ENCODE data around the gene LMNTD2.
"Not testable (repeated sequence)": the region's sequence is repeated elsewhere in the genome, so short reads cannot be mapped to it uniquely, and the experiment has no call there.

Gene LMNTD2

GRCh38 chr11:516918-517685, 43.4 kb downstream of the LMNTD2 start:
- not testable (repeated sequence) for DNase-seq (ENCODE audit: low read depth in 1 of 2, low spot score in 1 of 2)

DNA sequence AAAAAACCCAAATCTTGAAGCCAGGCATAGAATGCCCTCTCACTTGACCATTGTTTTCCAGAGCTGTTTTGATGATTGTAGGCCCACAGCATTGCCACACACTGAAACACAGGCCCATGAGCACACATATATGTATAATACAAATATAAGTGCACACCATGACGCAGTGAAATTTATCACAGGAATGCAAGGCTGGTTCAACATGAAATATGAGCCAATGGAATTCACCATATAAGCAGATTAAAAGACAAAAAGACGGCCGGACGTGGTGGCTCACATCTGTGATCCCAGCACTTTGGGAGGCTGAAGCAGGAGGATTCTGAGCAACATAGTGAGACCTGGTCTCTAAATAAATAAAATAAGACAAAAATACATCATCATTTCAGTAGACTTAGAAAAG, 44.1 kb downstream of the LMNTD2 start:
- no peak for DNase-seq (ENCODE audit: low read depth in 1 of 2, low spot score in 1 of 2)

DNA sequence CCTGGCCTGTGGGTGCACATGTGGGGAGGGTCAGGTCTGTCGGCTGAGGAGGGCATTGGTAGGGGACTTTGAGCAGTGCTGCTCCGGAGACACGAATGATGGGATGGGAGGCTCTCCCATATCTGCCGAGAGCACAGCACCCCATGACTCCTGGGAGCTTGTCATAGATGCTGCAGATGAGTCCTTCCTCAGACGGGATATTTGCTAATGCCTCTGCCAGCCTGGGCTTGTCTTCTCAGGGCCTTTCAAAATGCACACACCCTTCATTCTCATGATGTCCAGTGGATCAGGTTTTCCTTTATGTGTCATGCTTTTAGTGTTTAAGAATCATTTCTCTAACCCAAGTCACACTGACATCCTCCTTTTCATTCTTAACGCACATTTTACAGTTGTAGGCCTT, 45.4 kb downstream of the LMNTD2 start:
- no peak for DNase-seq (ENCODE audit: low read depth in 1 of 2, low spot score in 1 of 2)

DNA sequence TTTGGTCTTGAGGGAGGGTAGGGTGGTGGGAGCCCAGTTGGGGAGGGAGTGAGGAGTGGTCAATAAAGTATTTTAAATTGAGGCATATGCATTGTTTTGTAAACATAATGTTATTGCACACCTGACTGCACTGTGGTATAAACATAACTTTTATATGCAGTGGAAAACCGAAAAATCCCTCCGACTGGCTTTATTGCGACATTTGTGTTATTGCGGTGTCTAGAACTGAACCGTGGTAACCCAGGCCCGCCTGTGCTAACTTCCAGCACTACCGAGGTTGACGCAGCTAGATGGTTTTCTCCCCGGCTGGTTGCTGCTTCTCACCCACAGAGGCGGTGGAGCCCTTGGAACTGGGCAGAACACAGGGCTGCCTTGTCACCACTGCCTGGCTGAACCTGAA, 45.9 kb downstream of the LMNTD2 start:
- DNase-seq (ENCODE audit: low read depth in 1 of 2, low spot score in 1 of 2), result no peak

DNA sequence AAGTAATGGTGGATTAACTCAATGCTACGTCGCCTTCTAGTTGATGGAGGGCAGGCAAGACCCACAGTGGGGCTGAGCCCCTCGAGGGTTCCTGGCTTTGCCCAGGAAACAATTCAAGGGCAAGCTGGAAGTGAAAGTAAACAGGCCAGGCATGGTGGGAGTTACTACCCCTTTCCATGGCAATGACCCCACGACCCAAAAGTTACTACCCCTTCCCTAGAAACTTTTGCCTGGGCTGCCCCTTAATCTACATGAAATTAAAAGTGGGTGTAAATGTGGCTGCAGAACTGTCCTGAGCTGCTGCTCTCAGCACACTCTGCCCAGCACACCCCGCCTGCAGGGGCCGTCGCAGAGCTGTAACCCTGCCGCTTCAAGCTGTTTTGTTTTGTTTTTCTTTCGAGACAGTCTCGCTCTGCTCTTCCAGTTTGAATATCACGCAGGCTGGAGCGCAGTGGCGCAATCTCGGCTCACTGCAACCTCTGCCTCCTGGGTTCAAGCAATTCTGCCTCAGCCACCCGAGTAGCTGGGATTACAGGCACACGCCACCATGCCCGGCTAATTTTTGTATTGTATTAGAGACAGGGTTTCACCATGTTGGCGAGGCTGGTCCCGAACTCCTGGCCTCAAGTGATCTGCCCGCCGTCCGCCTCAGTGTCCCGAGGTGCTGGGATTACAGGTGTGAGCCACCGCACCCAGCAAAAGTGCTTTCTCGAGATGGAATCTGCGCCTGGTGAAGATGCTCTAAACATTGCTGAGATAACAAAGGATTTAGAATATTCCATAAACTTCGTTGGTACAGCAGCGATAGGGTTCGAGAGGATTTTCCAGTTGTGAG, 47.6 kb downstream of the LMNTD2 start:
- DNase-seq (ENCODE audit: low read depth in 1 of 2, low spot score in 1 of 2), result no peak

DNA sequence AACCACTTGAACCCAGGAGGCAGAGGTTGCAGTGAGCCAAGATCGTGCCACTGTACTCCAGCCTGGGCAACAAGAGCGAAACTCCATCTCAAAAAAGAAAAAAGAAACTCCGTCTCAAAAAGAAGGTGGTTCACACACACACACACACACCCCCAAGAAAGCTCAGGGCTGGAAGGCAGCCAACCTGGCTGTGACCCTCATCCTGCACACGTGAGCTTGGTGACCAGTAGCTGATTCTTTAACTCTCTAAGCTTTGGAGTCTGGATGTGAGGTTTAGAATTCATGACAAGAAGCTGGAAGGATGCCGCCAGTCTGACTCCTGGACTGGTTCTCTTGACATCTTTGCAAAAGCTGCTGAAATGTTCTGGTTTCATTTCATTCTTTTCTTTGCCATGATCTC, 51.6 kb downstream of the LMNTD2 start:
- DNase-seq (ENCODE audit: low read depth in 1 of 2, low spot score in 1 of 2), result no peak

- no peak for DNase-seq (ENCODE audit: low read depth in 1 of 2, low spot score in 1 of 2)
Measured at GRCh38 chr11:507727-508515, 52.6 kb downstream of the LMNTD2 start.

DNA sequence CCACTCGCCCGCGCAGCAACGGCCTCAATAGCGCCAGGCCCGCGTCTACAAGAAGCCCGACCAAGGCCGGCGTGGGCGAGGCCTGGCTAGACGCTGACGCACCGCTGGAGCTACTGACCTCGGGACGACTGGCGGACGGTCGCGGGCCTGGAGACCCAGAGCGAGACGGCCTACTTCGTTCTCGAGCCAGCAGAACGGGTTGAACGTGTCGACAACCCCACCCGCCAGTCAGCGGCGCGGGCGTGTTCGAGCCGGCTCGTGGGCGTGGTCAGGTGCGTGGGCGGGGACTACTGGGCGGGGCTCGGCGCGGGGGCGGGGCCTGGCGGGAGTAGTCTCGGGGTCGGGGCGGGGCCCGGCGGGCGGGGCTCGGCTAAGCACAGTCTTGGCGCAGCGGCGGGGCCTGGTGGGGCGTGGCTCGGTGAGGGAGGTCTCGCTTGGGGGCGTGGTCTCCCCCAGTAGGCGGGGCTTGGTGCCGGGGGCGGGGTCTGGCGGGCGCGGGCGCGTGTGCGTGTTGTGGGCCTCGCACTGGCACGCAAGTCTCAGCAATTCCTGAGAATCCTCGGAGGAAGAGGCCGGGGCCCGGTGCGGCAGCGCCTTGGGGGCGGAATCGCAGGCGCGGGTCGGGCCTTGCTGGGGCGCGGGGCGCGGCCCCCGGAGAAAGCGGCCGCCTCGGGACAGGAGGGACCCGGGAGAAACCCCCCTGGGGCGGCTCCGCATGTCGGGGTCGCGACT, 53.4 kb downstream of the LMNTD2 start, which contains the start of gene RNH1:
Gene RNH1, minus strand, starts transcription at position 248 of the 732 bp plus-strand sequence. CDS start 5,080 bp downstream, outside the sequence.
- peak; percentile 99 to 100 for DNase-seq (ENCODE audit: low read depth in 1 of 2, low spot score in 1 of 2)

- DNase-seq (ENCODE audit: low read depth in 1 of 2, low spot score in 1 of 2), result peak; percentile 93 to 95
Measured at GRCh38 chr11:506238-506994, 54.1 kb downstream of the LMNTD2 start.

DNA sequence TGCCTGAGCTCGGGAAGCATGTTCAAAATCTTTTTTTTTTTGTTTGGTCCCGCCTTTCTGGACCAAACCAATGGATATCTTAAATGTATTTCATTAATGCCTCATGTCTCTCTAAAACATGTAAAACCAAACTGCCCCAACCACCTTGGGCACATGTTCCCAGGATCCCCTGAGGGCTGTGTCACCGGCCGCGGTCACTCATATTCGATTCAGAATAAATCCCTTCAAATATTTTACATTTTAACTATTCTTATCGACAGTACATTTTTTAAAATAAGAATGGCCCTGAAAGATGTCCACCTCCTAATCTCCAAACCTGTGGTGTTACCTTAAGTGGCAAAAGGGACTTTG, 55.6 kb downstream of the LMNTD2 start:
- DNase-seq (ENCODE audit: low read depth in 1 of 2, low spot score in 1 of 2), result no peak

Data from stimulated activated CD4-positive, alpha-beta T cell treated with anti-CD3 and anti-CD28 coated beads, Interleukin-15, amount 100 ng/mL, for 1 hour (primary cell).